Measurements from ENCODE around the gene EFEMP2.

The EFEMP2 gene

DNA sequence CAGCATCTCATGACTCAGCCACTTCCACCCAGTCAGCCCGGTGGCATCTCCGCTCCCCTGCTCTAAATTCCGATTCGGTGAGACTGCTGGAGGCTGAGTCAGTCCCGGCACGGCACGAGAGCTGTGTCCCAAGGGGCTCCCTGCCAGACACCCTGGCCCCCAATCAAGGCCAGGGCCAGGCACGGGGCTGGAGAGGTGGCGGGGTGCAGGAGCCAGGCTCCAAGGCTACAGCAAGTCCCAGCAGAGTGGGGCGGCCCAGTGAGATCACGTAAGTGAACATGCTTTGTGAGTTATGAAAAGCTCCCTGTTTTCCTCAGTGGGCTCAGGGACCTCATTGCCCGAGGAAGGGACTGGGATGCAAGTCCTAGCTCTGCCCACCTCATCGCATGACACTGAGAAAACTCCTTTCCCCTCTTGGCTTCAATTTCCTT lies 43.2 kb upstream of the EFEMP2 start:
- TF ChIP-seq, protein P1, sequence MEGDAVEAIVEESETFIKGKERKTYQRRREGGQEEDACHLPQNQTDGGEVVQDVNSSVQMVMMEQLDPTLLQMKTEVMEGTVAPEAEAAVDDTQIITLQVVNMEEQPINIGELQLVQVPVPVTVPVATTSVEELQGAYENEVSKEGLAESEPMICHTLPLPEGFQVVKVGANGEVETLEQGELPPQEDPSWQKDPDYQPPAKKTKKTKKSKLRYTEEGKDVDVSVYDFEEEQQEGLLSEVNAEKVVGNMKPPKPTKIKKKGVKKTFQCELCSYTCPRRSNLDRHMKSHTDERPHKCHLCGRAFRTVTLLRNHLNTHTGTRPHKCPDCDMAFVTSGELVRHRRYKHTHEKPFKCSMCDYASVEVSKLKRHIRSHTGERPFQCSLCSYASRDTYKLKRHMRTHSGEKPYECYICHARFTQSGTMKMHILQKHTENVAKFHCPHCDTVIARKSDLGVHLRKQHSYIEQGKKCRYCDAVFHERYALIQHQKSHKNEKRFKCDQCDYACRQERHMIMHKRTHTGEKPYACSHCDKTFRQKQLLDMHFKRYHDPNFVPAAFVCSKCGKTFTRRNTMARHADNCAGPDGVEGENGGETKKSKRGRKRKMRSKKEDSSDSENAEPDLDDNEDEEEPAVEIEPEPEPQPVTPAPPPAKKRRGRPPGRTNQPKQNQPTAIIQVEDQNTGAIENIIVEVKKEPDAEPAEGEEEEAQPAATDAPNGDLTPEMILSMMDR (IDR thresholded peaks at IDR 0.05; ENCODE audit: low read depth, low read length), result no peak

DNA sequence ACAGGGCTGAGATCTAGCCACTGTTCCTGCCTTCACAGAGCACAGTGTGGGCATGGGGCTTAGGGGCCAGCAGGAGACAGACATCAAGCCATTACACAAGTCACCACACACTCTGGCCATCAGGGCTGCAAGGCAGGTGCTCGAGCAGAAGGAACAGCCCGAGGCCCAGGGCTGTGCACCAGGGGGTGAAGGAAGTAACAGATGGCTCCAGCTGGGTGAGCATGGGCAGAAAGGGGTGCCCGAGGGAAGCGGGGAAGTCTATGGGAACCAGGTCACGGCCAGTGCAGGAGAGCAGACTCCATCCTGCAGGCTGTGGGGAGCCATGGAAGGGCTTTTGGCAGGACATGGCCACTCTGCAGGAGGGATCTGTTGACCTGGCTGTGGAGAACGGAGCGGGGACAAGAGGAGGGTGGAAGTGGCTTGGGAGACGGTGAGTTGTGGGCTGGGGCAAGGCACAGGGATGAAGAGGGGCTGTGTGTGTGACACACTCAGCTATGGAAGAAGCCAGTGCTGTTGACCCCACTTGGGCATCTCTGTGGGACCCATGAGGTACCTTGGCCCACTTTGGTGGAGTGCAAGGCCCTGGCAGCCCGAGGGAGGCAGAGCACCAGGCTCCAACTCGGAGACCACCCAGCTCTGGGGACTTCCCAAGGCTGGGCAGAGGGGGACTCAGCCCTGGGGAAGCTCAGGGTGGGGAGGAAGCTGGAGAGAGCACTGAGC lies 42.7 kb upstream of the EFEMP2 start:
- peak; percentile 36 for DNase-seq
- Histone ChIP-seq H3K27me3 (ENCODE audit: insufficient read depth, low read depth, severe bottlenecking) (no peaks in the 10 kb centered on the region), H3K9me3 (ENCODE audit: severe bottlenecking) (no peaks in the 10 kb centered on the region), H3K36me3 (no peaks in the 10 kb centered on the region; the same call in 1 of the 2 replicates), H3K27ac (no peak overlapping the region), H3K4me3 (ENCODE audit: low read depth, low read length) (no peak overlapping the region)
- TF ChIP-seq, protein P1 (IDR thresholded peaks at IDR 0.05; ENCODE audit: low read depth, low read length), result no peak

More for the DNA sequence above, 43.2 kb upstream of the EFEMP2 start:
- H3K27me3 ChIP-seq (ENCODE audit: insufficient read depth, low read depth, severe bottlenecking), result no peaks in the 10 kb centered on the region
- H3K36me3 ChIP-seq, result no peaks in the 10 kb centered on the region; the same call in 1 of the 2 replicates
- no peak overlapping the region for H3K27ac ChIP-seq
- DNase-seq, result no peak
- no peaks in the 10 kb centered on the region for H3K9me3 ChIP-seq (ENCODE audit: severe bottlenecking)
- no peak overlapping the region for H3K4me3 ChIP-seq (ENCODE audit: low read depth, low read length)

DNA sequence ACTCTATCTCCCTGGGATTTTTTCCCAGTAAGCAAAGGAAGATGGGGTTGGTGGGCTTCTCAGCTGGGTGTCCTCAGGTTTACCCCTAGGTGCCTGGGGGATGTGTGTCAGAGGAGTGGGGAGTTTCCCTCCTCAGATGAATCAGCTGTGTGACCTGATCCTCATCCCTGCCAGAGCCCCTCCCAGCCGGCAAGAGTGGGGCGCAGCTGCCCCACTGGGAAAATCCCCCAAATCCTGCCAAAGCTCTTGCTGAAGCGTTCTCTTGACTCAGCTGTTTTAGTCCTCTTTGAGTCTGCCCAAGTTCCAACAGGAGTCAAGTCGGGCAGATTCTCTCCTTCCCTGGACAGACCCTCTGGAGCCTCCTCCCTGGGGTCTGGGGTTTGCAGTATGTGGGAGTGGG lies 40.2 kb upstream of the EFEMP2 start:
- Histone ChIP-seq H3K27me3 (ENCODE audit: insufficient read depth, low read depth, severe bottlenecking) (no peaks in the 10 kb centered on the region), H3K27ac (no peak overlapping the region), H3K9me3 (ENCODE audit: severe bottlenecking) (no peaks in the 10 kb centered on the region), H3K36me3 (no peaks in the 10 kb centered on the region; the same call in 1 of the 2 replicates), H3K4me3 (ENCODE audit: low read depth, low read length) (no peak overlapping the region)
- TF ChIP-seq, protein P1 (IDR thresholded peaks at IDR 0.05; ENCODE audit: low read depth, low read length), result no peak
- no peak for DNase-seq

DNA sequence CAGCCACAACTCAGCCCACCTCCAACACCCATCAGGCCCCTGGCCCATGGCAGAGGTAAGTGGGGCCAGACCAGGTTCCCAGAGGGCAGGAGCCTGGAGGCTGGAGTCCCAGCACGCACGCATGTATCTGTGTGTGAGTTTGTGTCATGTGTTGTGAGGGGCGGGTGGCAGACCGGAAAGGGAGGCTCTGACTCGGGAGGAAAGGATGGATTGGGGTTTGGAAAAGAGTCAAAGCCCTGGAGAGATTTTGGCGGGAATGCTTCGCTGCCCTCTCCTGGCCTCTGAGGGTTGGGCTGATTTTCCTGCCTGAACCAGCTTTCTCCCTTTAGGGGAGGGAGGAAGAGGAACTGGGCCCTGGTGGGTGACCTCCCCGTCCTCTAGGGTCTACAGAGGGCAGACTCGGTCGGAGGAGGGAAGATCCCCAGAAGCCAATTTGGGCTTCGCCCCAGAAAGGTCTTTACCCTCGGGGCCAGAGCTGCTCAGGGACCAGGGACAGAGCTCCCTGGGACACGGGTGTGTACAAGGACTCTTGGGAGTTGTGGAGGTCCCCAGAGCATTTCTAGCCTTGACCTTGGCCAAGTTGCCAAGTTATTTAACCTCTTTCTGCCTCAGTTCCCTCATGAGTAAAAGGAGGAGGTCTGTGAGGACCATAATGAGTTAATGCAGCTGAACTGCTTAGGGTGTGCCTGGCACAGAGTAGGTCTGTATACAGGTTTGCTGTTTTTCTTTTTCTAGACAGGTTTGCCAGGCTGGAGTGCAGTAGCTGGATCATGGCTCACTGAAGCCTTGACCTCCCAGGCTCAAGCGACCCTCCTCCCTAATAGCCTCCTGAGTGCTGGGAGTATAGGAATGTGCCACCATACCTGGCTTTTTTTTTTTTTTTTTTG lies 39.3 kb upstream of the EFEMP2 start:
- no peaks in the 10 kb centered on the region for H3K9me3 ChIP-seq (ENCODE audit: severe bottlenecking)
- TF ChIP-seq, protein P1 (IDR thresholded peaks at IDR 0.05; ENCODE audit: low read depth, low read length), result peak; percentile 82
- H3K36me3 ChIP-seq, result no peaks in the 10 kb centered on the region
- DNase-seq, result peak; percentile 78
- H3K27me3 ChIP-seq (ENCODE audit: insufficient read depth, low read depth, severe bottlenecking), result no peaks in the 10 kb centered on the region
- no peak overlapping the region for H3K4me3 ChIP-seq (ENCODE audit: low read depth, low read length)
- peak overlapping the region; percentile 34 for H3K27ac ChIP-seq

DNA sequence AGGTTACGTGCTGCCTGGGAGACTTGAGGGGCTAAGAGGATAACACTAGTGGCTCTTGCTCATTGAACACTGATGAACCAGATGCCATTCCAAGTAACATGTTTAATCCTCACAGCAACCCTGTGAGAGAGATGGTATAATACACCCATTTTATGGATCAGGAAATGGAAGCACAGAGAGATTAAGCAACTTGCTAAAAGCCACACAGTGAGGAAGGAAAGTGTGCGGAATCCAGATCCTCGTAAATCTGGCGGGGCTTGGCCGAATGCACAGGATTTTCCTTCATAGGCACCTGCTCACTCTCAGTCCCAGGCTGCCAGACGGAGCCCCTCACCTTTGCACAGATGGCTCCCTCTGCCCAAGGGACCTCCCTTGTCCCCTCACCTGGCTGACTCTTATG lies 35.3 kb upstream of the EFEMP2 start:
- DNase-seq, result no peak

More for the DNA sequence above, 35.3 kb upstream of the EFEMP2 start:
- Histone ChIP-seq H3K4me3 (ENCODE audit: low read depth, low read length) (no peak overlapping the region), H3K36me3 (no peaks in the 10 kb centered on the region), H3K27ac (no peak overlapping the region), H3K27me3 (ENCODE audit: insufficient read depth, low read depth, severe bottlenecking) (no peaks in the 10 kb centered on the region), H3K9me3 (ENCODE audit: severe bottlenecking) (no peaks in the 10 kb centered on the region)
- TF ChIP-seq, protein P1 (IDR thresholded peaks at IDR 0.05; ENCODE audit: low read depth, low read length), result no peak
